Liver (tissue), 9 donors: ENCODE results near the gene PHETA1. TPM values are rescaled to one million over a fixed set of nuclear protein-coding genes. Genes with fewer than 3 reads are reported as not detected.
A peak's percentile ranks its signal among the peaks of the same experiment; 100 is the strongest.
"Not testable (repeated sequence)": the region's sequence is repeated elsewhere in the genome, so short reads cannot be mapped to it uniquely, and the experiment has no call there.

Experiments used
- DNase-seq: peaks from one replicate; pipeline ENCODE4 v3.0.0-alpha.2; 2017; ENCODE audit warnings: low spot score
- H3K27ac ChIP-seq, 2 donors: one replicate each; pipeline ENCODE4 v1.7.0; 2013; ENCODE audit warnings: inconsistent platforms in 2 of 2, low read length in 2 of 2, control low read depth in 1 of 2, low read depth in 1 of 2, mild to moderate bottlenecking in 1 of 2
- H3K27me3 ChIP-seq, 4 donors: one replicate each; pipeline versions ENCODE4 v1.6.1 to v1.7.0; 2013; ENCODE audit warnings: low read length in 3 of 4, inconsistent platforms in 1 of 4, mild to moderate bottlenecking in 1 of 4, moderate library complexity in 1 of 4; ENCODE audit not compliant: control insufficient read depth in 4 of 4, insufficient read depth in 4 of 4
- H3K36me3 ChIP-seq, 4 donors: one replicate each; pipeline versions ENCODE4 v1.6.1 to v1.7.0; 2013; ENCODE audit warnings: low read length in 3 of 4, mild to moderate bottlenecking in 3 of 4, low read depth in 1 of 4, moderate library complexity in 1 of 4; ENCODE audit not compliant: control insufficient read depth in 4 of 4, insufficient read depth in 3 of 4
- H3K4me1 ChIP-seq, 4 donors: one replicate each; pipeline versions ENCODE4 v1.6.1 to v1.7.0; 2013; ENCODE audit warnings: low read length in 3 of 4, mild to moderate bottlenecking in 3 of 4, moderate library complexity in 1 of 4; ENCODE audit not compliant: control insufficient read depth in 4 of 4, insufficient read depth in 4 of 4
- H3K4me3 ChIP-seq, 3 donors: one replicate each; pipeline versions ENCODE4 v1.6.1 to v1.7.0; 2013; ENCODE audit warnings: low read length in 3 of 3, control low read depth in 1 of 3, low read depth in 1 of 3, mild to moderate bottlenecking in 1 of 3
- H3K9ac ChIP-seq, 2 donors: one replicate each; pipeline ENCODE4 v1.7.0; 2013; ENCODE audit warnings: low read length in 2 of 2, mild to moderate bottlenecking in 2 of 2, moderate library complexity in 2 of 2, control low read depth in 1 of 2, low read depth in 1 of 2
- H3K9me3 ChIP-seq, 4 donors: one replicate each; pipeline versions ENCODE4 v1.6.1 to v1.7.0; 2013; ENCODE audit warnings: low read length in 3 of 4; ENCODE audit not compliant: control insufficient read depth in 4 of 4
- EGR1 ChIP-seq, 2 donors: IDR thresholded peaks; 2 replicates each; pipeline ENCODE4 v1.6.1; 2016 to 2018; ENCODE audit warnings: antibody characterized with exemption in 2 of 2, low read depth in 2 of 2
- FOXA2 ChIP-seq: IDR thresholded peaks from 2 replicates; pipeline ENCODE4 v1.6.1; 2016; ENCODE audit warnings: antibody characterized with exemption
- GABPA ChIP-seq, 2 donors: IDR thresholded peaks in 1 of 2; conservative IDR thresholded peaks in 1 of 2; 2 replicates each; pipeline ENCODE4 v1.6.1; 2016; ENCODE audit warnings: antibody characterized with exemption in 2 of 2, mild to moderate bottlenecking in 1 of 2, moderate library complexity in 1 of 2
- HNF4A ChIP-seq, 2 donors: conservative IDR thresholded peaks; 2 replicates each; pipeline ENCODE4 v1.6.1; 2016; ENCODE audit warnings: antibody characterized with exemption in 2 of 2, mild to moderate bottlenecking in 2 of 2
- HNF4G ChIP-seq: IDR thresholded peaks from 2 replicates; pipeline ENCODE4 v1.6.1; 2016; ENCODE audit warnings: antibody characterized with exemption
- JUND ChIP-seq, 2 donors: IDR thresholded peaks; 2 replicates each; pipeline ENCODE4 v1.6.1; 2016; ENCODE audit warnings: antibody characterized with exemption in 2 of 2
- NR2F2 ChIP-seq: IDR thresholded peaks from 2 replicates; pipeline ENCODE4 v1.6.1; 2016; ENCODE audit warnings: antibody characterized with exemption
- RAD21 ChIP-seq, 2 donors: IDR thresholded peaks; 2 replicates each; pipeline ENCODE4 v1.6.1; 2016; ENCODE audit warnings: antibody characterized with exemption in 2 of 2, mild to moderate bottlenecking in 2 of 2
- SP1 ChIP-seq: IDR thresholded peaks from 2 replicates; pipeline ENCODE4 v1.6.1; 2018; ENCODE audit warnings: antibody characterized with exemption, mild to moderate bottlenecking
- TAF1 ChIP-seq: conservative IDR thresholded peaks from 2 replicates; pipeline ENCODE4 v1.6.1; 2016; ENCODE audit warnings: antibody characterized with exemption, mild to moderate bottlenecking
- YY1 ChIP-seq: IDR thresholded peaks from 2 replicates; pipeline ENCODE4 v1.6.1; 2016; ENCODE audit warnings: antibody characterized with exemption, mild to moderate bottlenecking
- WGBS: extraction: QIAGEN DNeasy Blood & Tissue Kit; methylation state at CpG from one replicate; pipeline ENCODE4 v1.1.7; 2013; 5-methylcytosine and 5-hydroxymethylcytosine counted together
- polyA plus RNA-seq, 2 donors: library from polyadenylated mRNA; stranded (reverse) in 1 of 2; unstranded in 1 of 2; fragments of 200-250 nt in 1 of 2; fragments of >200 nt in 1 of 2; fragmentation: Nextera tagmentation in 1 of 2; extraction: Ambion mirVana in 1 of 2; gene quantifications; one replicate each; pipeline versions ENCODE4 v1.2.1 to v1.2.3, GENCODE V29; 2013 to 2015
- total RNA-seq, 2 donors: library from RNA; depleted of rRNA; stranded (reverse); fragments of >200 nt; gene quantifications; one replicate each; pipeline ENCODE4 v1.2.3, GENCODE V29; 2014
- TF ChIP-seq, protein P1 (sequence below): IDR thresholded peaks from 2 replicates; pipeline ENCODE4 v1.6.1; 2016; ENCODE audit warnings: antibody characterized with exemption
- TF ChIP-seq, protein P2 (sequence below): IDR thresholded peaks from 2 replicates; pipeline ENCODE4 v1.6.1; 2016; ENCODE audit warnings: antibody characterized with exemption
- TF ChIP-seq, protein P3 (sequence below): fragments of 150-350 bp; IDR thresholded peaks from 2 replicates; pipeline ENCODE4 v1.5.1; 2017; ENCODE audit warnings: improper control_type of control experiment, low read depth, low read length; ENCODE audit not compliant: missing input control
- donor health status: healthy.
- donor health status: healthy.
- donor health status: healthy.
- donor health status: healthy.
- donor health status: healthy.

The PHETA1 gene
- total and polyA plus RNA-seq, 4 donors, result 2.4 to 5.7 (median 3.9) TPM

DNA sequence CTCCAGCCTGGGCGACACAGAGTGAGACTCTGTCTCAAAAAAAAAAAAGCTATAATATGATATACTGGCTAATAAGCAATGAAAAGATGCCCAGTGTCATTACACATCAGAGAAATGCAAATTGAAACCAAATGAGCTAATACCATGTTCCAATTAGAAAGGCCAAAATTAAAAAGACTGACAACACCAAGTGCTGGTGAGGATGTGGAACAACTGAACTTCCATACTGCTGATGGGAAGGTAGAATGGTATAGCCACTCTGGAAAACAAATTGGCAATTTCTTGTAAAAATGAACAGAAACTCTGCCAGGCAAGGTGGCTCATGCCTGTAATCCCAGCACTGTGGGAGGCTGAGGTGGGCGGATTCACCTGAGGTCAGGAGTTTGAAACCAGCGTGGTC, 8.5 kb upstream of the PHETA1 start:
- DNase-seq, result no peak
- H3K27ac ChIP-seq, result no peak overlapping the region
- no peaks in the 10 kb centered on the region for H3K27me3 ChIP-seq
- WGBS, result 96% methylated on average over 3 of the region's 3 CpGs
- no peak overlapping the region for H3K9ac ChIP-seq
- no peak overlapping the region for H3K4me3 ChIP-seq
- no peak for TF ChIP-seq HNF4A (conservative IDR thresholded peaks at IDR 0.05)
- no peak for TF ChIP-seq JUND (IDR thresholded peaks at IDR 0.05)
- TF ChIP-seq, protein P1, sequence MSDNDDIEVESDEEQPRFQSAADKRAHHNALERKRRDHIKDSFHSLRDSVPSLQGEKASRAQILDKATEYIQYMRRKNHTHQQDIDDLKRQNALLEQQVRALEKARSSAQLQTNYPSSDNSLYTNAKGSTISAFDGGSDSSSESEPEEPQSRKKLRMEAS, result no peak
- no peak for TF ChIP-seq YY1
- no peak for TF ChIP-seq GABPA (IDR thresholded peaks at IDR 0.05 in 1 of 2, conservative IDR thresholded peaks at IDR 0.05 in 1 of 2)
- no peaks in the 10 kb centered on the region for H3K4me1 ChIP-seq
- H3K36me3 ChIP-seq, result no peaks in the 10 kb centered on the region
- H3K9me3 ChIP-seq, result no peaks in the 10 kb centered on the region

DNA sequence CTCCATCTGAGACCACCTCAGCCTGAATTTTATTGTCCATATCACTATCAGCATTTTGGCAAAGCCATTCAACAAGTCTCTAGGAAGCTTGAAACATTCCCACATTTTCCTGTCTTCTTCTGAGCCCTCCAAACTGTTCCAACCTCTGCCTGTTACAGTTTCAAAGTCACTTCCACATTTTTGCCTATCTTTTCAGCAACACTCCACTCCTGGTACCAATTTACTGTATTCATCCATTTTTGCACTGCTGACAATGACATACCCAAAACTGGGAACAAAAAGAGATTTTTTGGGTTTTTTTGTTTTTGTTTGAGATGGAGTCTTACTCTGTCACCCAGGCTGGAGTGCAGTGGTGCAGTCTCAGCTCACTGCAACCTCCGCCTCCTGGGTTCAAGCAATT, 4.3 kb upstream of the PHETA1 start:
- H3K9me3 ChIP-seq, DNase-seq, H3K4me3 ChIP-seq, H3K9ac ChIP-seq, H3K36me3 ChIP-seq, H3K27ac ChIP-seq, H3K27me3 ChIP-seq: not testable (repeated sequence)
- peaks cover under 1 to 15% (median 6%) of the 10 kb centered on the region in 4 donors for H3K4me1 ChIP-seq
- WGBS, result 90% methylated on average over 1 of the region's 1 CpG

DNA sequence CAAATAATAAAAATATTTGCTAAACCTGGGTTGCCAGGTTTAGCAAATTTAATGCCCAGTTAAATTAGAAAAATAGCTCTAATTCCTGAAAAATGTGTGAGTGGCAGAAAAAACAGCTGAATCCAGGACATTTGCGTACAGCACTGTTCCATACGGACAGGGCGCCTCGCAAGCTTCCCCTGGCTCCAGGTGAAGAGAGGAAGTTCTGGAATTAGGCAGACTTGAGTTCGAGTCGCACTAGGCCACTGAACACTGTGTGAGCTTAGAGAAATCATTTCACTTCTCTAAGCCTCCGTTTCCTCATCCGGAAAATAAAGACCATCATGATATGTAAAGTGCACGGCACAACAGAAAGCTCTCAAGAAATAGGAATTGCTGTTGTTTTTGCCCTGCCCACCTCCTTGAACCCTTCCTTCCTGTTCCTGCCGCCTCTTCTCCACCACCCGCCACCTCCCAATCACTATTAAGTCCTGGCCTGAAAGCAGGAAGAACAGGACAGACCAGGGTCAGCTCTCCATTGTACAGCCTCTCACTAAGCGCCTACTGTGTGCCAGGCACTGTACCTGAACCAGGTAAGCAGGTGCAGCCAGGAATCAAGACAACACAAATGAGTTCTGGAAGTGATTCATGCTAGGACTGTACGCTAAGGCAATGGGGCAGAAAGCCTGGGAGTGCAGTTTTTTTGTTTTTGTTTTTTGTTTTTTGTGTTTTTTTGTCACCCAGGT, 763 bp upstream of the PHETA1 start:
- no peak for DNase-seq
- Histone ChIP-seq H3K4me3 (peak overlapping the region; percentile 1 to 86 (median 54)), H3K36me3 (no peaks in the 10 kb centered on the region), H3K27me3 (no peaks in the 10 kb centered on the region), H3K9me3 (no peaks in the 10 kb centered on the region), H3K4me1 (peaks cover 8 to 33% (median 22%) of the 10 kb centered on the region in 4 donors), H3K9ac (peak overlapping the region in 1 of 2 donors; percentile 59), H3K27ac (peak overlapping the region in 1 of 2 donors; percentile 35)
- 64% methylated on average over 13 of the region's 13 CpGs for WGBS
- TF ChIP-seq, protein P2, sequence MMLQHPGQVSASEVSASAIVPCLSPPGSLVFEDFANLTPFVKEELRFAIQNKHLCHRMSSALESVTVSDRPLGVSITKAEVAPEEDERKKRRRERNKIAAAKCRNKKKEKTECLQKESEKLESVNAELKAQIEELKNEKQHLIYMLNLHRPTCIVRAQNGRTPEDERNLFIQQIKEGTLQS, result no peak
- TF ChIP-seq SP1, result no peak
- no peak for TF ChIP-seq EGR1 (IDR thresholded peaks at IDR 0.05; ENCODE audit: low read depth in 2 of 2)
- no peak for TF ChIP-seq RAD21 (IDR thresholded peaks at IDR 0.05)
- no peak for TF ChIP-seq HNF4A (conservative IDR thresholded peaks at IDR 0.05)
- TF ChIP-seq, protein P3, sequence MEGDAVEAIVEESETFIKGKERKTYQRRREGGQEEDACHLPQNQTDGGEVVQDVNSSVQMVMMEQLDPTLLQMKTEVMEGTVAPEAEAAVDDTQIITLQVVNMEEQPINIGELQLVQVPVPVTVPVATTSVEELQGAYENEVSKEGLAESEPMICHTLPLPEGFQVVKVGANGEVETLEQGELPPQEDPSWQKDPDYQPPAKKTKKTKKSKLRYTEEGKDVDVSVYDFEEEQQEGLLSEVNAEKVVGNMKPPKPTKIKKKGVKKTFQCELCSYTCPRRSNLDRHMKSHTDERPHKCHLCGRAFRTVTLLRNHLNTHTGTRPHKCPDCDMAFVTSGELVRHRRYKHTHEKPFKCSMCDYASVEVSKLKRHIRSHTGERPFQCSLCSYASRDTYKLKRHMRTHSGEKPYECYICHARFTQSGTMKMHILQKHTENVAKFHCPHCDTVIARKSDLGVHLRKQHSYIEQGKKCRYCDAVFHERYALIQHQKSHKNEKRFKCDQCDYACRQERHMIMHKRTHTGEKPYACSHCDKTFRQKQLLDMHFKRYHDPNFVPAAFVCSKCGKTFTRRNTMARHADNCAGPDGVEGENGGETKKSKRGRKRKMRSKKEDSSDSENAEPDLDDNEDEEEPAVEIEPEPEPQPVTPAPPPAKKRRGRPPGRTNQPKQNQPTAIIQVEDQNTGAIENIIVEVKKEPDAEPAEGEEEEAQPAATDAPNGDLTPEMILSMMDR, result no peak
- TF ChIP-seq TAF1, result no peak
- TF ChIP-seq HNF4G, result no peak
- TF ChIP-seq NR2F2, result no peak
- TF ChIP-seq YY1, result no peak
- TF ChIP-seq FOXA2, result no peak
